ENCODE results near the gene TRIM59.
A peak's percentile ranks its signal among the peaks of the same experiment; 100 is the strongest.

TRIM59 gene

DNA sequence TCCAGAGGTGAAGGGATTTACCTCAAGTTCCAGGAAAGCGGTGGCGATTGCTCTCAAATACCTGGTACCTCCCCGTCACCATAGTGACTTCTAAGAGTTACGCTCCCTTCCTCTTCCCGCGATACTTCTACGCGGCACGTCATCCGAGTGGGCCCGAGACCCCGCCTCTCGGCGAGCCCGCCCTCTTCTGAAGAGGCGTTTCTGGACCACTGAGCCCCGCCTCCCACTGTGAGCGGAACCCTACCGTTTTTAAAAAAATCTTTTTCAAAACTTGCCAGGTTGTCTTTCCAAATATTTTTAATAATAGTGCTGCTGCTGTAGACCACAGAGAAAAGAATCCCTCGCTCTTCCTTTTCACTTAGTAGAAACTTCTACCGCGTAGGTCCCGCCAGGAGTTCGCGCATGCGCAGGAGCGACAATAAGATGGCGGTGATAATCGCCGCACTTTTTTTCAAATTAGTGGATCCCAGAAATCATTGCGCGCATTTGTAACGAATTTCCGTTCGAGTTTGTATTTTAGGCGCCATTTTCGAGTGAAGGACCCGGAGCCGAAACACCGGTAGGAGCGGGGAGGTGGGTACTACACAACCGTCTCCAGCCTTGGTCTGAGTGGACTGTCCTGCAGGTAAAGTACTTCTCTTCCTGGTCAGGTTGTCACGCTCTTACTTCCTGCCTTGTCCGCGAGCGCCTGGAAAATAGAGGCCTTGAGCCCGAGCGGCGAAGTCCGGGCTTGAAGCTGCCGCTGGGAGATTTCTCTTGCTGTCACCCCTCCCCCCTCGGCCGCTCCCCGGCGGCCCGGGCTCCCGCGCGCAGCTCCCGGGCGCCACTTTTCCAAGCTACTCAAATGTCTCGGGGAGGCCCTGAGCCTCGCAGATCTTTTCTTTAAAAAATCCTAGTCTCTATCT, 50.2 kb downstream of the TRIM59 start, which contains the start of the genes IFT80 and SMC4 (continued):
- TF ChIP-seq ZNF529 (tag by site-specific recombination; IDR thresholded peaks at IDR 0.05; ENCODE audit: insufficient replicate concordance): no peak
- TF ChIP-seq ZNF518A (tag by site-specific recombination; conservative IDR thresholded peaks at IDR 0.05; ENCODE audit: low read depth): no peak
- TF ChIP-seq ZNF23 (tag by site-specific recombination; IDR thresholded peaks at IDR 0.05; ENCODE audit: borderline replicate concordance): no peak
- TF ChIP-seq ZNF654 (tag by site-specific recombination; IDR thresholded peaks at IDR 0.05; ENCODE audit: low read depth): no peak
- TF ChIP-seq TRIM28 (IDR thresholded peaks at IDR 0.05; ENCODE audit: borderline replicate concordance, low read length): no peak
- TF ChIP-seq KLF8 (tag by site-specific recombination; IDR thresholded peaks at IDR 0.05): no peak; the same call in 1 of the 2 replicates
- TF ChIP-seq, protein P1, sequence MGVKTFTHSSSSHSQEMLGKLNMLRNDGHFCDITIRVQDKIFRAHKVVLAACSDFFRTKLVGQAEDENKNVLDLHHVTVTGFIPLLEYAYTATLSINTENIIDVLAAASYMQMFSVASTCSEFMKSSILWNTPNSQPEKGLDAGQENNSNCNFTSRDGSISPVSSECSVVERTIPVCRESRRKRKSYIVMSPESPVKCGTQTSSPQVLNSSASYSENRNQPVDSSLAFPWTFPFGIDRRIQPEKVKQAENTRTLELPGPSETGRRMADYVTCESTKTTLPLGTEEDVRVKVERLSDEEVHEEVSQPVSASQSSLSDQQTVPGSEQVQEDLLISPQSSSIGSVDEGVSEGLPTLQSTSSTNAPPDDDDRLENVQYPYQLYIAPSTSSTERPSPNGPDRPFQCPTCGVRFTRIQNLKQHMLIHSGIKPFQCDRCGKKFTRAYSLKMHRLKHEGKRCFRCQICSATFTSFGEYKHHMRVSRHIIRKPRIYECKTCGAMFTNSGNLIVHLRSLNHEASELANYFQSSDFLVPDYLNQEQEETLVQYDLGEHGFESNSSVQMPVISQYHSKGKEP (tag by site-specific recombination; IDR thresholded peaks at IDR 0.05): peak; percentile 3; the same call in 1 of the 2 replicates
- peak; percentile 23; the same call in 1 of the 2 replicates for TF ChIP-seq ZBTB20 (tag by site-specific recombination; IDR thresholded peaks at IDR 0.05)
- TF ChIP-seq ZNF830 (tag by site-specific recombination; IDR thresholded peaks at IDR 0.05; ENCODE audit: low read depth): no peak
- no peak for TF ChIP-seq ZNF791 (tag by site-specific recombination; IDR thresholded peaks at IDR 0.05)
- TF ChIP-seq ZNF513 (tag by site-specific recombination; IDR thresholded peaks at IDR 0.05): no peak
- TF ChIP-seq ZNF658 (tag by site-specific recombination; IDR thresholded peaks at IDR 0.05): no peak
- TF ChIP-seq ZNF677 (tag by site-specific recombination; IDR thresholded peaks at IDR 0.05): no peak
- TF ChIP-seq ZNF704 (tag by site-specific recombination; IDR thresholded peaks at IDR 0.05): no peak
- TF ChIP-seq ZNF324 (tag by site-specific recombination; IDR thresholded peaks at IDR 0.05): no peak; the same call in 1 of the 2 replicates
- no peak for TF ChIP-seq GLI4 (tag by site-specific recombination; IDR thresholded peaks at IDR 0.05)
- TF ChIP-seq, protein P2, sequence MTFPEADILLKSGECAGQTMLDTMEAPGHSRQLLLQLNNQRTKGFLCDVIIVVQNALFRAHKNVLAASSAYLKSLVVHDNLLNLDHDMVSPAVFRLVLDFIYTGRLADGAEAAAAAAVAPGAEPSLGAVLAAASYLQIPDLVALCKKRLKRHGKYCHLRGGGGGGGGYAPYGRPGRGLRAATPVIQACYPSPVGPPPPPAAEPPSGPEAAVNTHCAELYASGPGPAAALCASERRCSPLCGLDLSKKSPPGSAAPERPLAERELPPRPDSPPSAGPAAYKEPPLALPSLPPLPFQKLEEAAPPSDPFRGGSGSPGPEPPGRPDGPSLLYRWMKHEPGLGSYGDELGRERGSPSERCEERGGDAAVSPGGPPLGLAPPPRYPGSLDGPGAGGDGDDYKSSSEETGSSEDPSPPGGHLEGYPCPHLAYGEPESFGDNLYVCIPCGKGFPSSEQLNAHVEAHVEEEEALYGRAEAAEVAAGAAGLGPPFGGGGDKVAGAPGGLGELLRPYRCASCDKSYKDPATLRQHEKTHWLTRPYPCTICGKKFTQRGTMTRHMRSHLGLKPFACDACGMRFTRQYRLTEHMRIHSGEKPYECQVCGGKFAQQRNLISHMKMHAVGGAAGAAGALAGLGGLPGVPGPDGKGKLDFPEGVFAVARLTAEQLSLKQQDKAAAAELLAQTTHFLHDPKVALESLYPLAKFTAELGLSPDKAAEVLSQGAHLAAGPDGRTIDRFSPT (tag by site-specific recombination; IDR thresholded peaks at IDR 0.05): no peak
- no peak for TF ChIP-seq ZNF157 (tag by site-specific recombination; IDR thresholded peaks at IDR 0.05)
- no peak for TF ChIP-seq FEZF1 (tag by site-specific recombination; IDR thresholded peaks at IDR 0.05)
- peak; percentile 27 for TF ChIP-seq KLF10 (tag by site-specific recombination; IDR thresholded peaks at IDR 0.05)
- TF ChIP-seq ZNF580 (tag by site-specific recombination; IDR thresholded peaks at IDR 0.05): no peak
- no peak for TF ChIP-seq ZNF239 (tag by site-specific recombination; IDR thresholded peaks at IDR 0.05)
- TF ChIP-seq, protein P3, sequence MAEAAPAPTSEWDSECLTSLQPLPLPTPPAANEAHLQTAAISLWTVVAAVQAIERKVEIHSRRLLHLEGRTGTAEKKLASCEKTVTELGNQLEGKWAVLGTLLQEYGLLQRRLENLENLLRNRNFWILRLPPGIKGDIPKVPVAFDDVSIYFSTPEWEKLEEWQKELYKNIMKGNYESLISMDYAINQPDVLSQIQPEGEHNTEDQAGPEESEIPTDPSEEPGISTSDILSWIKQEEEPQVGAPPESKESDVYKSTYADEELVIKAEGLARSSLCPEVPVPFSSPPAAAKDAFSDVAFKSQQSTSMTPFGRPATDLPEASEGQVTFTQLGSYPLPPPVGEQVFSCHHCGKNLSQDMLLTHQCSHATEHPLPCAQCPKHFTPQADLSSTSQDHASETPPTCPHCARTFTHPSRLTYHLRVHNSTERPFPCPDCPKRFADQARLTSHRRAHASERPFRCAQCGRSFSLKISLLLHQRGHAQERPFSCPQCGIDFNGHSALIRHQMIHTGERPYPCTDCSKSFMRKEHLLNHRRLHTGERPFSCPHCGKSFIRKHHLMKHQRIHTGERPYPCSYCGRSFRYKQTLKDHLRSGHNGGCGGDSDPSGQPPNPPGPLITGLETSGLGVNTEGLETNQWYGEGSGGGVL (tag by site-specific recombination; IDR thresholded peaks at IDR 0.05): no peak
- TF ChIP-seq ZNF626 (tag by site-specific recombination; IDR thresholded peaks at IDR 0.05): no peak
